Pancreas (tissue), 10 donors: Measurements from ENCODE around the gene EFHC1. TPM values are rescaled to one million over a fixed set of nuclear protein-coding genes. Genes with fewer than 3 reads are reported as not detected.

Source experiments
- ATAC-seq, 4 donors: fragments of 200-7000 bp; cut with Tn5 transposase; one replicate each; pipeline versions ENCODE4 v1.8.0 to v1.9.1; 2020; ENCODE audit warnings: mild to moderate bottlenecking in 4 of 4, moderate library complexity in 4 of 4
- DNase-seq, 6 donors: peaks; one replicate each; pipeline ENCODE4 v3.0.0-alpha.2; 2020
- FAIRE-seq: peaks from 2 replicates; lab custom pipeline; 2012; peaks lifted over from hg19 to GRCh38; lab: Jason Lieb, UNC
- H3K27ac ChIP-seq, 4 donors: fragments of 200-600 bp; sonication (generic); 1 replicate in 3 of 4; 2 replicates in 1 of 4; pipeline versions ENCODE4 v1.5.0 to v1.8.0; 2020
- H3K27me3 ChIP-seq, 4 donors: fragments of 200-600 bp; one replicate each; pipeline ENCODE4 v1.8.0; 2021
- H3K36me3 ChIP-seq, 3 donors: fragments of 200-600 bp; sonication (generic) in 1 of 3; one replicate each; pipeline versions ENCODE4 v1.5.0 to v1.8.0; 2020 to 2021
- H3K4me1 ChIP-seq, 3 donors: fragments of 200-600 bp; one replicate each; pipeline ENCODE4 v1.8.0; 2021
- H3K4me3 ChIP-seq, 4 donors: fragments of 200-600 bp; sonication (generic) in 2 of 4; one replicate each; pipeline versions ENCODE4 v1.5.0 to v1.8.0; 2020 to 2021
- H3K9me3 ChIP-seq, 4 donors: fragments of 200-600 bp; one replicate each; pipeline ENCODE4 v1.8.0; 2021
- CTCF ChIP-seq, 4 donors: fragments of 200-600 bp; sonication (generic) in 3 of 4; IDR thresholded peaks; one replicate each; pipeline versions ENCODE4 v1.5.0 to v1.8.0; 2021; ENCODE audit warnings: antibody characterized with exemption in 4 of 4
- WGBS, 2 donors: extraction: QIAGEN DNeasy Blood & Tissue Kit; methylation state at CpG; one replicate each; pipeline ENCODE4 v1.1.7; 2013; 5-methylcytosine and 5-hydroxymethylcytosine counted together
- intact Hi-C, 3 donors: fragments of 100-400 bp; cut with DNase I; formaldehyde crosslinking; loops; one replicate each; pipeline versions ENCODE4 v1.11.1 to v1.14.2; 2022
- polyA plus RNA-seq, 2 donors: library from polyadenylated mRNA; stranded (reverse); fragments of 200-250 nt; gene quantifications; one replicate each; pipeline ENCODE4 v1.2.3, GENCODE V29; 2013
- total RNA-seq, 6 donors: library from RNA; stranded (reverse); fragmentation: NEBNext Ultra II Directional in 4 of 6; extraction: Animal tissue kit (Norgen Biotek cat#: 25700) in 4 of 6; gene quantifications; one replicate each; pipeline versions ENCODE4 v1.2.1 to v1.2.4, GENCODE V29; 2021 to 2023
- donor health status: healthy with polysubstance abuse.
- donor health status: DM: no; HTN: no; CAD: no; lungs with moderate emphysema.
- donor health status: DM: no; HTN: no; CAD: no.
- donor health status: control.
- donor health status: control.
- donor health status: Bipolar disorder and iron deficiency.
- donor health status: DM: yes; HTN: yes; CAD: no.
- donor health status: DM: no; HTN: no; CAD: no.
- donor health status: DM: no; HTN: no; CAD: no.
- donor health status: DM: yes; HTN: yes; CAD: no.

Gene EFHC1
- total and polyA plus RNA-seq, 8 donors, result 5.5 to 39.0 (median 10.4) TPM

- FAIRE-seq, result no peak
- H3K36me3 ChIP-seq, result no peaks in the 10 kb centered on the region
- peaks cover 7 to 33% (median 7%) of the 10 kb centered on the region in 3 donors for H3K4me1 ChIP-seq
- H3K9me3 ChIP-seq, result no peaks in the 10 kb centered on the region
- no peak for ATAC-seq
- WGBS, 2 donors, result 45 to 46% methylated on average over 5 of the region's 5 CpGs
- no peak for TF ChIP-seq CTCF (IDR thresholded peaks at IDR 0.05)
- intact Hi-C loops, result no loop called here
- no peaks in the 10 kb centered on the region for H3K27me3 ChIP-seq
- no peak overlapping the region for H3K4me3 ChIP-seq
- peak overlapping the region in 3 of 4 donors; percentile 6 to 33 (median 29) for H3K27ac ChIP-seq
- DNase-seq, result no peak
Measured at GRCh38 chr6:52550870-52551269, 130.7 kb downstream of the EFHC1 start.

- peak overlapping the region; percentile 3 to 33 (median 30) for H3K27ac ChIP-seq
- intact Hi-C loops, result no loop called here
- WGBS, 2 donors, result 5 to 23% methylated on average over 13 of the region's 13 CpGs
Measured at GRCh38 chr6:52551483-52552277, 131.5 kb downstream of the EFHC1 start.

GRCh38 chr6:52552278-52552643 lies 132.1 kb downstream of the EFHC1 start:
- H3K4me1 ChIP-seq, result peaks cover 7 to 30% (median 7%) of the 10 kb centered on the region in 3 donors
- no peaks in the 10 kb centered on the region for H3K36me3 ChIP-seq
- H3K27me3 ChIP-seq, result no peaks in the 10 kb centered on the region
- intact Hi-C loops, result no loop called here
- peak overlapping the region; percentile 3 to 33 (median 30) for H3K27ac ChIP-seq
- no peaks in the 10 kb centered on the region for H3K9me3 ChIP-seq
- no peak for TF ChIP-seq CTCF (IDR thresholded peaks at IDR 0.05)
- ATAC-seq (peak; percentile 7 to 64 (median 39)), DNase-seq (no peak), FAIRE-seq (no peak)
- WGBS, 2 donors, result 23 to 43% methylated on average over 6 of the region's 6 CpGs
- no peak overlapping the region for H3K4me3 ChIP-seq

More at GRCh38 chr6:52551483-52552277, 131.5 kb downstream of the EFHC1 start:
- no peak for TF ChIP-seq CTCF (IDR thresholded peaks at IDR 0.05)
- no peak for FAIRE-seq
- Histone ChIP-seq H3K4me3 (no peak overlapping the region), H3K4me1 (peaks cover 7 to 33% (median 7%) of the 10 kb centered on the region in 3 donors), H3K27me3 (no peaks in the 10 kb centered on the region), H3K36me3 (no peaks in the 10 kb centered on the region), H3K9me3 (no peaks in the 10 kb centered on the region)
- peak; percentile 89 to 91 (median 90) for ATAC-seq
- DNase-seq, result peak; percentile 68 to 82 (median 78)

GRCh38 chr6:52553158-52553557 lies 133.0 kb downstream of the EFHC1 start:
- Histone ChIP-seq H3K27me3 (no peaks in the 10 kb centered on the region), H3K4me1 (peaks cover 5 to 26% (median 7%) of the 10 kb centered on the region in 3 donors), H3K4me3 (no peak overlapping the region), H3K9me3 (no peaks in the 10 kb centered on the region), H3K36me3 (no peaks in the 10 kb centered on the region), H3K27ac (no peak overlapping the region)
- intact Hi-C loops, result no loop called here
- ATAC-seq (no peak), FAIRE-seq (no peak), DNase-seq (no peak)
- no peak for TF ChIP-seq CTCF (IDR thresholded peaks at IDR 0.05)
- WGBS, 2 donors, result 95 to 98% methylated on average over 1 of the region's 1 CpG

GRCh38 chr6:52553719-52554118 lies 133.6 kb downstream of the EFHC1 start:
- Histone ChIP-seq H3K27me3 (no peaks in the 10 kb centered on the region), H3K27ac (no peak overlapping the region), H3K9me3 (no peaks in the 10 kb centered on the region), H3K36me3 (no peaks in the 10 kb centered on the region), H3K4me3 (no peak overlapping the region), H3K4me1 (peaks cover 5 to 26% (median 7%) of the 10 kb centered on the region in 3 donors)
- intact Hi-C loops, result no loop called here
- no peak for TF ChIP-seq CTCF (IDR thresholded peaks at IDR 0.05)
- DNase-seq, result no peak
- ATAC-seq, result no peak
- FAIRE-seq, result no peak
- 73 to 78% methylated on average over 2 of the region's 2 CpGs for WGBS, 2 donors
